AG10803 (cell line): Measurements from ENCODE around the gene HSD11B1.

ENCODE experiments used
- DNase-seq: peaks from one replicate; pipeline ENCODE4 v3.0.0; 2010; ENCODE audit warnings: low read depth
- H3K4me3 ChIP-seq: 2 replicates; pipeline ENCODE4 v1.5.1; 2011; ENCODE audit warnings: mild to moderate bottlenecking, low read length, control low read depth
- CTCF ChIP-seq: conservative IDR thresholded peaks from 2 replicates; pipeline ENCODE4 v1.5.1; 2011; ENCODE audit warnings: mild to moderate bottlenecking, low read length, control low read depth, inconsistent platforms

HSD11B1 gene

GRCh38 chr1:209749670-209750323 is 45.2 kb downstream of the HSD11B1 start:
- no peak for TF ChIP-seq CTCF
- no peak for DNase-seq
- no peak overlapping the region for H3K4me3 ChIP-seq

GRCh38 chr1:209751627-209752231 is 47.1 kb downstream of the HSD11B1 start:
- TF ChIP-seq CTCF: no peak
- no peak overlapping the region for H3K4me3 ChIP-seq
- DNase-seq: no peak

GRCh38 chr1:209752890-209753289 is 48.2 kb downstream of the HSD11B1 start:
- no peak for DNase-seq
- H3K4me3 ChIP-seq: no peak overlapping the region
- no peak for TF ChIP-seq CTCF

DNA sequence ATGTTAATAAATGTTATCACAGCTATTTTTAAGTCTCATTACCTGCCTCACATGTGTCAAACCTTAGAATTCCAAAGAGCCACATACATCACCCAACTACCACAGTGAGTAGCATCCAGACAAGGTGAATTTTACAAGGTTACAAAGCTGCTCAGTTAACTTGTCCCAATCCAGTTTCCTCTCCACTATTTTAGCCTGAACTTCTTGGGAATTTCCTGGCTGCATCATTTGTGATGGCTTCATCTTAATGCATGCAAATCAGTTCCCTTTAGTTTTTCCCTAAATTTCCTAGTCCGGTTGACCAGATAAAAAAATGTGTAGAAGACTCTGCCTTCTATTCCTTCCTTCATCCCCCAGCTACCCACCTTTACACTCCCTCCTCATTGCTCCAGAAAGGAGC is 50.6 kb downstream of the HSD11B1 start:
- DNase-seq: no peak
- no peak for TF ChIP-seq CTCF
- no peak overlapping the region for H3K4me3 ChIP-seq

- TF ChIP-seq CTCF: no peak
- no peak for DNase-seq
- no peak within 1 kb of the TSS for H3K4me3 ChIP-seq
These were observed 51.4 kb downstream of the HSD11B1 start, which contains the start of gene TRAF3IP3 for GRCh38 chr1:209755926-209756614. TRAF3IP3 (plus strand) TSS chr1:209756053; CDS start chr1:209760040, 3,987 bp downstream.

- no peak overlapping the region for H3K4me3 ChIP-seq
- no peak for DNase-seq
- no peak for TF ChIP-seq CTCF
These were observed 52.2 kb downstream of the HSD11B1 start for GRCh38 chr1:209756615-209757445.
